Calu3 (cell line): Measurements from ENCODE around the gene SERHL2. TPM values are rescaled to one million over a fixed set of nuclear protein-coding genes. Genes with fewer than 3 reads are reported as not detected.

Experiments used
- BruUV-seq: library from RNA; stranded (reverse); fragments of 400-500 nt; replicated peaks from 2 replicates; lab custom pipeline; 2021; lab: Mats Ljungman, UMichigan
- CTCF ChIA-PET: fragments of 300-600 bp; sonication (Branson Sonifier 250); formaldehyde crosslinking; loops from one replicate; lab custom pipeline; 2022; ENCODE audit warnings: antibody characterized with exemption; lab: Charles Lee
- DNase-seq: peaks from one replicate; pipeline ENCODE4 v3.0.0; 2022
- H3K27ac Mint-ChIP-seq: one replicate; pipeline ENCODE4 v1.8.0; 2022; ENCODE audit warnings: mixed read lengths; ENCODE audit not compliant: unreplicated experiment
- H3K27me3 Mint-ChIP-seq: one replicate; pipeline ENCODE4 v1.8.0; 2022; ENCODE audit warnings: mixed read lengths; ENCODE audit not compliant: unreplicated experiment
- H3K36me3 Mint-ChIP-seq: one replicate; pipeline ENCODE4 v1.8.0; 2022; ENCODE audit warnings: mild to moderate bottlenecking, moderate library complexity, mixed read lengths; ENCODE audit not compliant: insufficient read depth, unreplicated experiment
- H3K4me1 Mint-ChIP-seq: one replicate; pipeline ENCODE4 v1.8.0; 2022; ENCODE audit warnings: mild to moderate bottlenecking, low read depth, mixed read lengths; ENCODE audit not compliant: unreplicated experiment
- H3K4me3 Mint-ChIP-seq: one replicate; pipeline ENCODE4 v1.8.0; 2022; ENCODE audit warnings: mild to moderate bottlenecking, low read depth, moderate library complexity, mixed read lengths; ENCODE audit not compliant: unreplicated experiment
- H3K9me3 Mint-ChIP-seq: one replicate; pipeline ENCODE4 v1.8.0; 2022; ENCODE audit warnings: low read depth, mixed read lengths; ENCODE audit not compliant: unreplicated experiment
- CTCF ChIP-seq: fragments of 200-600 bp; IDR thresholded peaks from one replicate; pipeline ENCODE4 v1.8.0; 2022; ENCODE audit warnings: antibody characterized with exemption; ENCODE audit not compliant: unreplicated experiment
- intact Hi-C: fragments of 100-400 bp; cut with micrococcal nuclease; formaldehyde crosslinking; loops from one replicate; pipeline ENCODE4 v1.10.0; 2022; ENCODE audit not compliant: unreplicated experiment
- total RNA-seq: library from RNA; stranded (reverse); gene quantifications from 2 replicates; pipeline ENCODE4 v1.2.3, GENCODE V29; 2022

SERHL2 gene
- total RNA-seq, 1 experiment from 2014 or later = 0.45 TPM

- Mint-ChIP-seq H3K27me3 (no peaks in the 10 kb centered on the region), H3K27ac (no peak overlapping the region), H3K4me1 (no peaks in the 10 kb centered on the region), H3K9me3 (no peaks in the 10 kb centered on the region), H3K36me3 (peaks cover 71% of the 10 kb centered on the region), H3K4me3 (no peak overlapping the region)
- no TSS peak for BruUV-seq
- TF ChIP-seq CTCF = no peak
- CTCF ChIA-PET = no interaction called here
- DNase-seq = no peak
- intact Hi-C loops = no loop called here
Measured at GRCh38 chr22:42596336-42596735, 42.6 kb downstream of the SERHL2 start.

GRCh38 chr22:42596863-42597530, 43.2 kb downstream of the SERHL2 start:
- DNase-seq = no peak
- intact Hi-C loops = no loop called here
- no peak for TF ChIP-seq CTCF
- H3K36me3 Mint-ChIP-seq = peaks cover 74% of the 10 kb centered on the region
- no TSS peak for BruUV-seq
- CTCF ChIA-PET = no interaction called here
- no peaks in the 10 kb centered on the region for H3K4me1 Mint-ChIP-seq
- no peaks in the 10 kb centered on the region for H3K27me3 Mint-ChIP-seq
- no peak overlapping the region for H3K4me3 Mint-ChIP-seq
- H3K9me3 Mint-ChIP-seq = no peaks in the 10 kb centered on the region
- no peak overlapping the region for H3K27ac Mint-ChIP-seq

- Mint-ChIP-seq H3K4me1 (peaks cover 8% of the 10 kb centered on the region), H3K9me3 (no peaks in the 10 kb centered on the region), H3K27me3 (no peaks in the 10 kb centered on the region), H3K36me3 (peaks cover 75% of the 10 kb centered on the region), H3K27ac (no peak overlapping the region), H3K4me3 (no peak overlapping the region)
- TF ChIP-seq CTCF = no peak
- CTCF ChIA-PET = no interaction called here
- intact Hi-C loops = no loop called here
- no peak for DNase-seq
- BruUV-seq = no TSS peak
Measured at GRCh38 chr22:42601879-42602465, 48.2 kb downstream of the SERHL2 start.

GRCh38 chr22:42602470-42602869, 48.7 kb downstream of the SERHL2 start:
- peaks cover 71% of the 10 kb centered on the region for H3K36me3 Mint-ChIP-seq
- H3K4me3 Mint-ChIP-seq = no peak overlapping the region
- no TSS peak for BruUV-seq
- CTCF ChIA-PET = no interaction called here
- H3K9me3 Mint-ChIP-seq = no peaks in the 10 kb centered on the region
- no peaks in the 10 kb centered on the region for H3K27me3 Mint-ChIP-seq
- no peak for DNase-seq
- intact Hi-C loops = no loop called here
- H3K27ac Mint-ChIP-seq = no peak overlapping the region
- peaks cover 8% of the 10 kb centered on the region for H3K4me1 Mint-ChIP-seq
- TF ChIP-seq CTCF = no peak
